K562 (cell line): ENCODE results near the gene SRGAP3. TPM values are rescaled to one million over a fixed set of nuclear protein-coding genes. Genes with fewer than 3 reads are reported as not detected.

Experiments used
- KLF6 ChIP-seq: fragments of 250-450 bp; sonication (Bioruptor Pico); IDR thresholded peaks from 2 replicates; pipeline ENCODE4 v1.4.0; 2020; ENCODE audit warnings: mild to moderate bottlenecking, moderate library complexity, borderline replicate concordance
- MAZ ChIP-seq, 2 experiments: fragments of 450-650 bp in 1 of 2; sonication (generic) in 1 of 2; formaldehyde crosslinking; IDR thresholded peaks in 1 of 2; conservative IDR thresholded peaks in 1 of 2; 2 replicates each; pipeline versions ENCODE4 v1.4.0 to v1.5.0; 2020; ENCODE audit warnings: mild to moderate bottlenecking in 1 of 2, missing genetic modification reagents in 1 of 2
- SOX6 ChIP-seq: fragments of 450-650 bp; IDR thresholded peaks from 2 replicates; pipeline ENCODE4 v1.6.1; 2014; ENCODE audit warnings: mild to moderate bottlenecking
- polyA plus RNA-seq, 8 experiments: library from polyadenylated mRNA; depleted of rRNA in 4 of 8; stranded (reverse) in 5 of 8; unstranded in 3 of 8; fragments of >200 nt; fragmentation: Nextera tagmentation in 2 of 8; fragmentation: Illumina TruSeq in 1 of 8; extraction: Ambion mirVana in 2 of 8; extraction: Trizol in 1 of 8; gene quantifications; 2 replicates each; pipeline versions ENCODE4 v1.2.1 to v1.2.3, GENCODE V29; 2011 to 2014; ENCODE audit warnings: inconsistent platforms in 1 of 8, missing spikeins in 1 of 8
- total RNA-seq, 7 experiments: library from RNA; depleted of rRNA in 6 of 7; stranded (reverse); fragments of >200 nt in 6 of 7; fragmentation: Illumina TruSeq in 2 of 7; extraction: Trizol in 2 of 7; gene quantifications; 2 replicates each; pipeline versions ENCODE4 v1.2.1 to v1.2.3, GENCODE V29; 2011 to 2021; ENCODE audit warnings: low replicate concordance in 1 of 7
- TF ChIP-seq, protein P1 (sequence below): fragments of 450-650 bp; IDR thresholded peaks from 2 replicates; pipeline ENCODE4 v1.7.0; 2016; ENCODE audit warnings: borderline replicate concordance
- TF ChIP-seq, protein P2 (sequence below): fragments of 200-800 bp; sonication (Bioruptor generic); IDR thresholded peaks from 2 replicates; pipeline ENCODE4 v1.6.1; 2017; ENCODE audit warnings: missing genetic modification characterization, missing compliant biosample characterization

Gene SRGAP3
- total and polyA plus RNA-seq, 9 of the 15 experiments (the other 6 are each of a cell fraction or from before 2014, with no cell fraction given), result 0.11 to 0.85 (median 0.35) TPM; not detected in 2

DNA sequence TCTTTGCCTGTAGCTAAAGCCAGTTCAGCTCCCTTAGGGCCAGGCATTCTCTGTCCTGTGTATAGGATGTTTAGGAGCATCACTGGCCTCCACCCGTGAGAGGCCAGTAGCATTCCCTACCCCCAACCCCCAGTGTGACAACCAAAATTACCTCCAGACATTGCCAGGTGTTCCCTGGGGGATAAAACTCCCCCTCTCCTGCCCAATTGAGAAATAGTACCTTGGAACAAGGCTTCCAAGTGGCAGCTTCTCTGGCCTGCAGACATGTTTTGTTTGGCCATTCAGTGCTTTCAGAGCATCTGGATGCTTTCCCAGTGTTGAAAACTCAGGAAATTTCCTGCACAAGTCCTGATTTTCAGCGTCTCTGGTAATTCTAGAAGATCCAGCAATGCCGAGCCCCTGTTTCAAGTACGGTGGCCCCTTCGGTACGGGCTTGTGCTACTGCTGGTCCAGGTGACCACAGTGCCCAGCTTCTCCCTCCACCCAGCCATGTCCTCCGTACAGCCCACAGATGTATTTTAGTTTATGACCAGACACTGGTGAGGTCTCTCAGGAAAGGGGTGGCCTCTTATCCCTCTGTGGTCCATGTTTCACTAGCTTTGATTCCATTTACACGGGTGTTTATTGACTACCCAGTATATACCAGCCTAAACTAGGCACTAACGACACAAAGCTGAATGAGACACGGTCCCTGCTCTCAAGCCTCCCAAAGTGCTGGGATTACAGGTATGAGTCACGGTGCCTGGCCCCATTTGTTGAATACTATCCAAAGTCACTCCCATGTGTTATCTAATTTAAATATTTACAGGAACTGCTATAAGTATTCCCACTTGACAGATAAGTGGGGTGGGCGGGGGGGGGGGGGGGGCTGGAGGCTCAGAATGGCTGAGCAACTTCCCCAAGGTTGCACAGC lies 160.7 kb downstream of the SRGAP3 start (continued):
- TF ChIP-seq SOX6 (no peak), KLF6 (CRISPR knock-in tag) (no peak), MAZ (CRISPR knock-in tag; conservative IDR thresholded peaks at IDR 0.05 in 1 of 2, IDR thresholded peaks at IDR 0.05 in 1 of 2) (no peak)
- TF ChIP-seq, protein P1, sequence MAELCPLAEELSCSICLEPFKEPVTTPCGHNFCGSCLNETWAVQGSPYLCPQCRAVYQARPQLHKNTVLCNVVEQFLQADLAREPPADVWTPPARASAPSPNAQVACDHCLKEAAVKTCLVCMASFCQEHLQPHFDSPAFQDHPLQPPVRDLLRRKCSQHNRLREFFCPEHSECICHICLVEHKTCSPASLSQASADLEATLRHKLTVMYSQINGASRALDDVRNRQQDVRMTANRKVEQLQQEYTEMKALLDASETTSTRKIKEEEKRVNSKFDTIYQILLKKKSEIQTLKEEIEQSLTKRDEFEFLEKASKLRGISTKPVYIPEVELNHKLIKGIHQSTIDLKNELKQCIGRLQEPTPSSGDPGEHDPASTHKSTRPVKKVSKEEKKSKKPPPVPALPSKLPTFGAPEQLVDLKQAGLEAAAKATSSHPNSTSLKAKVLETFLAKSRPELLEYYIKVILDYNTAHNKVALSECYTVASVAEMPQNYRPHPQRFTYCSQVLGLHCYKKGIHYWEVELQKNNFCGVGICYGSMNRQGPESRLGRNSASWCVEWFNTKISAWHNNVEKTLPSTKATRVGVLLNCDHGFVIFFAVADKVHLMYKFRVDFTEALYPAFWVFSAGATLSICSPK, result no peak
- TF ChIP-seq, protein P2, sequence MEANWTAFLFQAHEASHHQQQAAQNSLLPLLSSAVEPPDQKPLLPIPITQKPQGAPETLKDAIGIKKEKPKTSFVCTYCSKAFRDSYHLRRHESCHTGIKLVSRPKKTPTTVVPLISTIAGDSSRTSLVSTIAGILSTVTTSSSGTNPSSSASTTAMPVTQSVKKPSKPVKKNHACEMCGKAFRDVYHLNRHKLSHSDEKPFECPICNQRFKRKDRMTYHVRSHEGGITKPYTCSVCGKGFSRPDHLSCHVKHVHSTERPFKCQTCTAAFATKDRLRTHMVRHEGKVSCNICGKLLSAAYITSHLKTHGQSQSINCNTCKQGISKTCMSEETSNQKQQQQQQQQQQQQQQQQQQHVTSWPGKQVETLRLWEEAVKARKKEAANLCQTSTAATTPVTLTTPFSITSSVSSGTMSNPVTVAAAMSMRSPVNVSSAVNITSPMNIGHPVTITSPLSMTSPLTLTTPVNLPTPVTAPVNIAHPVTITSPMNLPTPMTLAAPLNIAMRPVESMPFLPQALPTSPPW (CRISPR knock-in tag), result peak; percentile 64
